IPS-20b (cell line): ENCODE measurements around the gene TEFM.
"Not testable (repeated sequence)": the region's sequence is repeated elsewhere in the genome, so short reads cannot be mapped to it uniquely, and the experiment has no call there.

Experiments used
- H3K27ac ChIP-seq: one replicate; pipeline ENCODE4 v1.5.1; 2013; ENCODE audit warnings: low read length
- H3K27me3 ChIP-seq: 2 replicates; pipeline ENCODE4 v1.6.1; 2013; ENCODE audit warnings: mild to moderate bottlenecking, low read length, inconsistent platforms; ENCODE audit not compliant: insufficient read depth
- H3K36me3 ChIP-seq: 2 replicates; pipeline ENCODE4 v1.6.1; 2013; ENCODE audit warnings: low read depth, mild to moderate bottlenecking, inconsistent platforms, low read length, moderate library complexity; ENCODE audit not compliant: insufficient read depth
- H3K4me1 ChIP-seq: 2 replicates; pipeline ENCODE4 v1.6.1; 2013; ENCODE audit warnings: mild to moderate bottlenecking, control low read depth, inconsistent platforms, low read length, moderate library complexity; ENCODE audit not compliant: insufficient read depth
- H3K4me3 ChIP-seq: 2 replicates; pipeline ENCODE4 v1.5.1; 2013; ENCODE audit warnings: mild to moderate bottlenecking, low read length, inconsistent platforms
- H3K9ac ChIP-seq: 2 replicates; pipeline ENCODE4 v1.6.1; 2013; ENCODE audit warnings: low read depth, mild to moderate bottlenecking, inconsistent platforms, low read length, moderate library complexity
- H3K9me3 ChIP-seq: 2 replicates; pipeline ENCODE4 v1.6.1; 2013; ENCODE audit warnings: mild to moderate bottlenecking, low read depth, low read length, inconsistent platforms; ENCODE audit not compliant: insufficient read depth

Gene TEFM

GRCh38 chr17:30930495-30930894 lies 24.5 kb upstream of the TEFM start:
- Histone ChIP-seq H3K9me3 (no peaks in the 10 kb centered on the region), H3K4me1 (no peaks in the 10 kb centered on the region), H3K27me3 (peaks cover 7% of the 10 kb centered on the region; the same call in 1 of the 2 replicates), H3K27ac (no peak overlapping the region), H3K36me3 (no peaks in the 10 kb centered on the region), H3K9ac (no peak overlapping the region), H3K4me3 (no peak overlapping the region)

- H3K9ac ChIP-seq, H3K4me1 ChIP-seq, H3K4me3 ChIP-seq, H3K9me3 ChIP-seq, H3K27me3 ChIP-seq, H3K36me3 ChIP-seq, H3K27ac ChIP-seq: not testable (repeated sequence)
Measured at GRCh38 chr17:30929861-30930260, 23.8 kb upstream of the TEFM start.

DNA sequence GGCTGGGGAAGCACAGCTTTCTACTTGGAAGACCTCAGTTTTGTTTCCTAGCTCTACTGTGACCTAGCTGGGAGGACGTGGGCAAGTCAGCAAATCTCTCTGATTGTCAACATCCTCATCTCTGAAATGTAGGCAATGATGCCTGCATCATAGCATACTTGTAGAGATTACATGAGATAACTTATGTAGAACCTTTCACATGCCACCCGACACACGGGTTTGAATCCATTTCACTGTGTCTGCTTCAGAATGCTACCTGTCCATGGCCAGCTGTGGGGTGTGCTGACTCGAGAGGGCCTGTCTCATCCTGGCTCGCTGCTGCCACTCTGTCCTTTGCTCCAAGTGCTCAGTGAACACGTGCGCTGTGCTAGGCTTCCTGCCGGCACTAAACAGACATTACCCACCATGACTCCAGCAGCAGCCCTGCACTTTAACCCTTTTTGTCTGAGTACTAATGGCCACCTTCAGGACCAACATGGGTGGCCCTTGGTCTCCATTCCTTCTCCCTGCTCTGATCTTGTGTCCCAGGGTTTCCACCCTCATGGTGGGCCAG lies 23.1 kb upstream of the TEFM start:
- H3K27ac ChIP-seq: no peak overlapping the region
- no peak overlapping the region for H3K9ac ChIP-seq
- H3K9me3 ChIP-seq: no peaks in the 10 kb centered on the region
- H3K4me1 ChIP-seq: no peaks in the 10 kb centered on the region
- H3K4me3 ChIP-seq: no peak overlapping the region
- H3K27me3 ChIP-seq: peaks cover 14% of the 10 kb centered on the region
- no peaks in the 10 kb centered on the region for H3K36me3 ChIP-seq

DNA sequence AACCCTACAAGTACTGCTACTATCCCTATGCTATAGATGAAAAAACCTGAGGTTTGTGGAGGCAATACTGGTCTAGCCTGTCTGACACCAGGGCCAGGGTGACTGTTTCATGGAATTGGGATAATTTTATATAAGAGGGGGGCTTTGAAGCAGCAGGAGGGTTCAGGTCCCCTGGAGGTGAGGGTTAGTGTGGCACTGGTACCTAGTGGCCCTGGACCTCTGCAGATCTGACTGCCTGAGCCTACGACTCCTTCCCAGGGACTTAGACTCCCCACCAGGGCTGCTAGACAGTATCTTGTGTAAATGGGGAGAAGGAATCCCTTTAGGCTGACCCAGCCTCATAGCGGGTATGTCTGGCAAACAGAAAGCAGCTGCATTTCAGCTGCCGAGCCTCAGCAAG lies 22.5 kb upstream of the TEFM start:
- Histone ChIP-seq H3K9me3 (no peaks in the 10 kb centered on the region), H3K36me3 (no peaks in the 10 kb centered on the region), H3K4me3 (no peak overlapping the region), H3K27ac (no peak overlapping the region), H3K4me1 (no peaks in the 10 kb centered on the region), H3K9ac (no peak overlapping the region), H3K27me3 (peaks cover 20% of the 10 kb centered on the region)

DNA sequence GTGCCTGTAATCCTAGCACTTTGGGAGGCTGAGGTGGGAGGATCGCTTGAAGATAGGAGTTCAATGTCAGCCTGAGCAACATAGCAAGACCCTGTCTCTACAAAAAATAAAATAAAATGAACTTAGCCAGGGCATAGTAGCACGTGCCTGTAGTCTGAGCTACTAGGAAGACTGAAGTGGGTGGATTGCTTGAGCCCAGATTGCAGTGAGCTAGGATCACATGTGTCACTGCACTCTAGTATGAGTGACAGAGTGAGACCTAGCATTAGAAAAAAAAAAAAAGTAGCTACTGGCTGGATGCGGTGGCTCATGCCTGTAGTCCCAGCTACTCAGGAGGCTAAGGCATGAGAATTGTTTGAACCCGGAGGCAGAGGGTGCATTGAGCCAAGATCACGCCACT lies 21.7 kb upstream of the TEFM start:
- peaks cover 28% of the 10 kb centered on the region for H3K27me3 ChIP-seq
- H3K9me3 ChIP-seq: no peaks in the 10 kb centered on the region
- no peak overlapping the region for H3K9ac ChIP-seq
- no peaks in the 10 kb centered on the region for H3K4me1 ChIP-seq
- H3K4me3 ChIP-seq: no peak overlapping the region
- H3K36me3 ChIP-seq: no peaks in the 10 kb centered on the region
- H3K27ac ChIP-seq: no peak overlapping the region

- H3K9me3 ChIP-seq: no peaks in the 10 kb centered on the region
- H3K4me3 ChIP-seq: no peak overlapping the region
- peaks cover 1% of the 10 kb centered on the region; the same call in 1 of the 2 replicates for H3K4me1 ChIP-seq
- H3K9ac ChIP-seq: no peak overlapping the region
- H3K36me3 ChIP-seq: no peaks in the 10 kb centered on the region
- no peak overlapping the region for H3K27ac ChIP-seq
- H3K27me3 ChIP-seq: peaks cover 40% of the 10 kb centered on the region
Measured at GRCh38 chr17:30926516-30926915, 20.5 kb upstream of the TEFM start.

- Histone ChIP-seq H3K9ac (no peak overlapping the region), H3K4me1 (peaks cover 11% of the 10 kb centered on the region; the same call in 1 of the 2 replicates), H3K27me3 (peaks cover 57% of the 10 kb centered on the region), H3K27ac (no peak overlapping the region), H3K4me3 (no peak overlapping the region), H3K9me3 (no peaks in the 10 kb centered on the region), H3K36me3 (no peaks in the 10 kb centered on the region)
Measured at GRCh38 chr17:30924341-30924740, 18.3 kb upstream of the TEFM start.

DNA sequence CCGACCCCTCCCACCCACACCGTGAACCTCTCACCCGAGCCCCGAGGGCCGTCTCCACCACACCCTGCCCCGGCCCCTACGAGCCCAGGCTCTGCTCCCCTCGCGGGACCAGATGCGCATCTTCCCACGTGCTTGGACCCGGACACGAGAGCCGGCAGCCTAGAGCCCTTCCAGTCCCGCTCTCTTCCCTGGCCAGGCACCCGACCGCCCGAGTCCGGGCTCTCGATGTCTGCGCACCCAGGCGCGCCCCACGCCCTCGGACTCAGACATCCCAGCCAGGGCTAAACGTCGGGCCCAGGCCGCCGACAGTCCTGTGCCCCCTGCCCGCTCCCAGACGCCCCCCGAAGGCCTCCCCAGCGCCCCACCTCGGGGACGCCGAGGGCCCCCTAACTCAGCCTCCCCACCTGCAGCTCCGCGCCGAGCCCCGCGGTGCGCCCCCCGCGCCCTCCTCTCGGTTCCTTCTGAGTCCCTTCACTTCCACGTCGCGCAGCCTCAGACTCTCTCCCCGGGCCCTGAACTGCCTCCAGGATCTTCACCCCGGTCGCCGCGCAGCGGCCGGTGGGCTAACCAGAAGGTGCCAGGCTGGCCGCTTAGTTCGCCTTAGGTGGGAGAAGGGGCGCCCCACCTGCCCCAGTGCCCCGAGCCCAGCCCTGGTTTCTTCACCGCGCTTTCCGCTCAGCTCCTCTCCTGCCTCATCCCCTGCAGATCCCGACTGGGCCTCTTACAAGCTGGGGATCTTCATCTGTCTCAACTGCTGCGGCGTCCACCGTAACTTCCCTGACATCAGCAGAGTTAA lies 16.4 kb upstream of the TEFM start:
- Histone ChIP-seq H3K9ac (no peak overlapping the region), H3K4me1 (peaks cover 11% of the 10 kb centered on the region; the same call in 1 of the 2 replicates), H3K4me3 (peak overlapping the region; percentile 54; the same call in 1 of the 2 replicates), H3K27me3 (peaks cover 61% of the 10 kb centered on the region), H3K9me3 (no peaks in the 10 kb centered on the region), H3K36me3 (no peaks in the 10 kb centered on the region), H3K27ac (no peak overlapping the region)

GRCh38 chr17:30921544-30922196 lies 15.6 kb upstream of the TEFM start, which contains the start of gene ADAP2:
ADAP2 (plus strand) TSS chr17:30921945; CDS start chr17:30922015, 70 bp downstream.
- no peak within 1 kb of the TSS for H3K27ac ChIP-seq
- no peaks in the 10 kb centered on the region for H3K36me3 ChIP-seq
- peak within 1 kb of the TSS; percentile 54 for H3K4me3 ChIP-seq
- peaks cover 61% of the 10 kb centered on the region for H3K27me3 ChIP-seq
- peaks cover 11% of the 10 kb centered on the region; the same call in 1 of the 2 replicates for H3K4me1 ChIP-seq
- no peak within 1 kb of the TSS for H3K9ac ChIP-seq
- no peaks in the 10 kb centered on the region for H3K9me3 ChIP-seq

DNA sequence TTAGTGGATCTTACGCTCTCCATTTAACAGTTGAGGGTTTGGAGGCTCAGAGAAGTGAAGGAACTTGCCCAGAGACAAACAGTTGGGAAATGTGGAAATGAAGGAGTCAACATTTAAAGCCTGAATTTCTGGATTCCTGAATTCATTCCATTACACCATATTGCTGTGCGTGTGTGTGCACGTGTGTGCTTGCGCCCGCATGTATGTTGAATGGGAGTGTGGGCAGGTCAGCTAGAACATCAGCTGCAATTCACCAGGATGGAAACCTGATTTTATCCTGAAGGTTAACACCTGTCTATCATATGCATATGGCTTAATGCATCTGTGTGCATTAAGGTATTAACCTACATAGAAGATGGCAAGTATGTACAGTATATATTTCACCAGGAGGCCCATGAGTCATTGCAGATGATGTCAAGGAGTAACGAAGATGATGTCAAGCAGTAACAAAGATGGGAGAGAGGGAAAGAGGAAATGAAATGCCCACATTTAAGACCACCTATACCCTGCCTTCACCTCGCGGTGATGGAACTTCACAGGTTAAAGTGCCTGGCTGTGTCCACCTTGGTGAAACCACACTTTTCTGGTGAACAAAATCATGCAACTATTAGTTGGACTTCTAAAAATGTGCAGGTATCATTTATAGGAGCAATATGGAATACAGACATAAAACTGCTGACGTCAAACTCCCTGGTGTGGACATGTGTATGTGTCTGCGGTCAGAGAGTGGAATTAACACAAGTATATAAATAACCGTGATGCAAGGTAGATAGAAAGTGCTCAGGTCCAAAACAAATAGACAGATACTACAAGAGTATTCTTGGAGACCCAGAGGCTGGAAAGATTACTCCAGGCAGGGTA lies 14.9 kb upstream of the TEFM start:
- Histone ChIP-seq H3K9me3 (no peaks in the 10 kb centered on the region), H3K27me3 (peaks cover 57% of the 10 kb centered on the region), H3K4me1 (peaks cover 11% of the 10 kb centered on the region; the same call in 1 of the 2 replicates), H3K36me3 (no peaks in the 10 kb centered on the region), H3K27ac (no peak overlapping the region), H3K4me3 (peak overlapping the region; percentile 54), H3K9ac (no peak overlapping the region)

DNA sequence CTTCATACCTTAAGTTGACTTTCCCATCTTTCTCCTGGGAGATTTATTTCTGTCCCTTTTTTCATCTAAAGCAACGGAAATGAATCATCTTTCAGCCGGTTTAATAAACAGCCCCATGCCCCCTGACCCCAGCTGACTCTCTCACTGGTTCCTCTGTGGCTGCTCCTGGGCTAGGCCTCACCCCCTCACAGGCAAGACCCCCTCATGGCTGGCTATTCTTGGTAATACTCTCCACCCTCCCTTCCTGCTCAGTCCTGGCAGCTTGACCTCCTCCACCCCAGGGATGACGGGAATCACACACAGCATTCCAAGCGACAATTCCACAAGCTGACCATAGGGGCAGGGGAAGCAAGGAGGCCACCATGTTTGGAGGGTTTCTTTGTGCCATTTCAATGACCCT lies 14.2 kb upstream of the TEFM start:
- no peak overlapping the region for H3K9ac ChIP-seq
- no peaks in the 10 kb centered on the region for H3K9me3 ChIP-seq
- no peak overlapping the region for H3K4me3 ChIP-seq
- no peaks in the 10 kb centered on the region for H3K36me3 ChIP-seq
- peaks cover 54% of the 10 kb centered on the region for H3K27me3 ChIP-seq
- no peak overlapping the region for H3K27ac ChIP-seq
- peaks cover 11% of the 10 kb centered on the region; the same call in 1 of the 2 replicates for H3K4me1 ChIP-seq
